Mononuclear cell (primary cell): Measurements from ENCODE around the gene KCNH1. TPM values are rescaled to one million over a fixed set of nuclear protein-coding genes. Genes with fewer than 3 reads are reported as not detected.

Experiments used
- H3K27me3 ChIP-seq: 2 replicates; pipeline ENCODE4 v1.6.0; 2011; ENCODE audit warnings: low read length, control low read depth; ENCODE audit not compliant: insufficient read depth
- H3K4me1 ChIP-seq: 2 replicates; pipeline ENCODE4 v1.5.1; 2011; ENCODE audit warnings: mild to moderate bottlenecking, low read length, control low read depth; ENCODE audit not compliant: insufficient read depth
- H3K4me3 ChIP-seq: 2 replicates; pipeline ENCODE4 v1.5.1; 2011; ENCODE audit warnings: mild to moderate bottlenecking, low read length, moderate library complexity
- H3K9me3 ChIP-seq: 2 replicates; pipeline ENCODE4 v1.5.1; 2011; ENCODE audit warnings: low read depth, mild to moderate bottlenecking, control low read depth, low read length
- total RNA-seq: library from RNA; depleted of rRNA; stranded (reverse); fragments of >200 nt; gene quantifications from one replicate; pipeline ENCODE4 v1.2.3, GENCODE V29; 2012

KCNH1 gene, protein sequence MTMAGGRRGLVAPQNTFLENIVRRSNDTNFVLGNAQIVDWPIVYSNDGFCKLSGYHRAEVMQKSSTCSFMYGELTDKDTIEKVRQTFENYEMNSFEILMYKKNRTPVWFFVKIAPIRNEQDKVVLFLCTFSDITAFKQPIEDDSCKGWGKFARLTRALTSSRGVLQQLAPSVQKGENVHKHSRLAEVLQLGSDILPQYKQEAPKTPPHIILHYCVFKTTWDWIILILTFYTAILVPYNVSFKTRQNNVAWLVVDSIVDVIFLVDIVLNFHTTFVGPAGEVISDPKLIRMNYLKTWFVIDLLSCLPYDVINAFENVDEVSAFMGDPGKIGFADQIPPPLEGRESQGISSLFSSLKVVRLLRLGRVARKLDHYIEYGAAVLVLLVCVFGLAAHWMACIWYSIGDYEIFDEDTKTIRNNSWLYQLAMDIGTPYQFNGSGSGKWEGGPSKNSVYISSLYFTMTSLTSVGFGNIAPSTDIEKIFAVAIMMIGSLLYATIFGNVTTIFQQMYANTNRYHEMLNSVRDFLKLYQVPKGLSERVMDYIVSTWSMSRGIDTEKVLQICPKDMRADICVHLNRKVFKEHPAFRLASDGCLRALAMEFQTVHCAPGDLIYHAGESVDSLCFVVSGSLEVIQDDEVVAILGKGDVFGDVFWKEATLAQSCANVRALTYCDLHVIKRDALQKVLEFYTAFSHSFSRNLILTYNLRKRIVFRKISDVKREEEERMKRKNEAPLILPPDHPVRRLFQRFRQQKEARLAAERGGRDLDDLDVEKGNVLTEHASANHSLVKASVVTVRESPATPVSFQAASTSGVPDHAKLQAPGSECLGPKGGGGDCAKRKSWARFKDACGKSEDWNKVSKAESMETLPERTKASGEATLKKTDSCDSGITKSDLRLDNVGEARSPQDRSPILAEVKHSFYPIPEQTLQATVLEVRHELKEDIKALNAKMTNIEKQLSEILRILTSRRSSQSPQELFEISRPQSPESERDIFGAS
- not detected for total RNA-seq

DNA sequence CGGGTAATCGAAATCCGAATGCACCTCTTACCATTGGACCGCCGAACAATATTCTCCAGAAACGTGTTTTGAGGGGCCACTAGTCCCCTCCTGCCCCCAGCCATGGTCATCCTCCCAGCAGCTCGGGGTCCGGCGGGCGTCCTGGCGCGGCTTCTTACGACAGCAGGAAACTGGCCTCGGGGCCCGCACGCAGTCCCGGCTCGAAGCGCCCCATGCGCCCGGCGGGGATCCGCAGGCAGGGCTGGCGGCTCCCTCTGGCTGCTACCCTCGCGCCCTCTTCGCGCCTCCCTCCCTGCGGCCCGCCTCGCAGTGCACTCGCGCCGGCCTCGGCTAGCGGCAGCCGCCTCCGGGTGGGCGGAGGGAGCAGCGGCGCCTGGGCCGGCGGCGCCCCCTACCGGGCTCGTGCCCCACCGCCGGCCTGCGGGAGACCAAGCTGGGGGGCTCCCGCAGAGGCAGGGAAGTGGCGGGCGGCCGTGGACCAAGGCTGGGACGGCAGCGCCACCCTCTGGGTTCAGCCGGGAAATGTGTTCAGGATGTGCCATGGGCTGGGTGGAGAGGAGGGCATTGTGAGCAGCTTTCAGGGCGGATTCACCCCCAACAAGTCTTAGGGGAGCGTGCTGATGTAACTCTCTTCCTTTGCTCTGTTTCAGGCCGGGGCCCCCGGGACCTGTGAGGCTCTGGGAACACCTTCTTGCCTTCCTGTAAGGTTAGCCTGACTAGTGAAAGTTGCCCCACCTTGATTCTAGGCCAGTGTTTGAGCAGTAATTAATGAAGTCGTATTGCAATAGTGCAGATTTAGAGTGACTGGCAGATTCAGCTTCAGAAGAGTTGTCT, at the start of gene KCNH1:
Gene KCNH1, minus strand, starts transcription at position 313 of the 834 bp plus-strand sequence. Its CDS starts 203 bp downstream, at position 110.
- H3K4me1 ChIP-seq: peaks cover 10% of the 10 kb centered on the region
- no peak within 1 kb of the TSS for H3K4me3 ChIP-seq
- no peaks in the 10 kb centered on the region for H3K9me3 ChIP-seq
- H3K27me3 ChIP-seq: peaks cover 70% of the 10 kb centered on the region

DNA sequence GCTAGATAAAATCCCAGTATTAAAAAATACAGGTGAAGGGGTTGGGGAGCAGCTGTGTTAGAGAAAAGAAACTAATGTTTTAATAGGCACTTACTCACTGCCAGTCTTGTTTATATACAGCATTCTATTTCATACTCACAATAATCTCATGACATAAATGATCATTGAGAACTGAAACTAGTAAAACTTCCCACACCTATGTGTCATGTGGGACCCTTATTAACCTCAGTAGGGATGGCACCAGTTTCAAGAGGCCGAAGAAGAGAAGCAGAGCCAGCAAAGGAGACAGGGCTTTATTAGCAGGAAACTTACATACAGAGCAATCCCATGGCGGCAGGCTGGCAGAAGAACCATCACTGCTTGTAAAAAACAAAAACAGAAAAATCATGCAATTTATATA, 48.8 kb upstream of the KCNH1 start:
- Histone ChIP-seq H3K9me3 (no peaks in the 10 kb centered on the region), H3K27me3 (no peaks in the 10 kb centered on the region), H3K4me3 (no peak overlapping the region), H3K4me1 (no peaks in the 10 kb centered on the region)

DNA sequence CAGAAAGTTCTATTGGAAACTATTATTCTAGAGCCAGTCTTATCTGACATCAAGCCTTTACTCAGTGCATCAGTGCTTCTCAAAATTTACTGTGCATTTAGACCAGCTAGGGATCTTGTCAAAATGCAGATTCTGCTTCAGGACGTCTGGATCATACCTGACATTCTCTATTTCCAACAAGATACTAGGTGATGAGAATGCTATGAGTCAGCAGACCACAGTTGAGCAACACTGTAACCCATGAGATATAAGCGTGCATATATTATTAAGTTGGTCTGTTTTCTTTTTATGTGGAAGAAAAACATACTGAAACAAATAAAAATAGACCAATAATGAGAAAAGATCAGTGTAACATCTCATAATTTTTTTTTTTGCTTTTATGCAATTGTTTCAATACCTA, 40.4 kb upstream of the KCNH1 start:
- Histone ChIP-seq H3K9me3 (peaks cover 6% of the 10 kb centered on the region), H3K27me3 (no peaks in the 10 kb centered on the region), H3K4me1 (no peaks in the 10 kb centered on the region), H3K4me3 (no peak overlapping the region)

DNA sequence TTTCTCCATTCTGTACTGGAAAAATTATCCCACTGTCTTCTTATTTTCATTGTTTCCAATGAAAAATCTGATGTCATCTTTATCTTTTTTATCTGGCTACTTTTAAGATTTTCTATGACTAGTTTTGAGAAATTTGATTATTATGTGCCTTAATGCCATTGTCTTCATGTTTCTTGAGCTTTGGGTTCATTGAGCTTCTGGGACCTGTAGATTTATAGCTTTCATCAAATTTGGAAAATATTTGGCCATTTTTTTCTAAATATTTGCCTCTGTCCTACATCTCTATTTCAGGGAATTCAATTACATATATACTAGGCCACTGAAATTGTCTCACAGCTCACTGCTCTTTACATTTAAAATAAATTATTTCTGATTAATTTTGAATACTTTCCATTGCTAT, 38.7 kb upstream of the KCNH1 start:
- Histone ChIP-seq H3K4me1 (no peaks in the 10 kb centered on the region), H3K27me3 (no peaks in the 10 kb centered on the region), H3K9me3 (peaks cover 6% of the 10 kb centered on the region), H3K4me3 (no peak overlapping the region)

DNA sequence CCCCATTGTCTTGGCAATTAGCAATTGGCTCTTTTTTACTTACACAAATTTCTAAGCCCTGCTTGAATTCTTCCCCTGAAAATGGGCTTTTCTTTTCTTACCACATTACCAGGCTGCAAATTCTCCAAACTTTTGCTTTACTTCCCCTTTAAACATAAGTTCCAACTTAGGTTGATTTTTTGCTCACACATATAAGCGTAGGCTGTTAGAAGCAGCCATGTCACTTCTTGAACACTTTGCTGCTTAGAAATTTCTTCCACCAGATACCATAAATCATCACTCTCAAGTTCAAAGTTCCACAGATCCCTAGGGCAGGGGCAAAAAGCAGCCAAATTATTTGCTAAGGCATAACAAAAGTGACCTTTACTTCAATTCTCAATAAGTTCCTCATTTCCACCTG, 35.4 kb upstream of the KCNH1 start:
- Histone ChIP-seq H3K4me3 (no peak overlapping the region), H3K9me3 (peaks cover 6% of the 10 kb centered on the region), H3K27me3 (peaks cover 4% of the 10 kb centered on the region), H3K4me1 (no peaks in the 10 kb centered on the region)

DNA sequence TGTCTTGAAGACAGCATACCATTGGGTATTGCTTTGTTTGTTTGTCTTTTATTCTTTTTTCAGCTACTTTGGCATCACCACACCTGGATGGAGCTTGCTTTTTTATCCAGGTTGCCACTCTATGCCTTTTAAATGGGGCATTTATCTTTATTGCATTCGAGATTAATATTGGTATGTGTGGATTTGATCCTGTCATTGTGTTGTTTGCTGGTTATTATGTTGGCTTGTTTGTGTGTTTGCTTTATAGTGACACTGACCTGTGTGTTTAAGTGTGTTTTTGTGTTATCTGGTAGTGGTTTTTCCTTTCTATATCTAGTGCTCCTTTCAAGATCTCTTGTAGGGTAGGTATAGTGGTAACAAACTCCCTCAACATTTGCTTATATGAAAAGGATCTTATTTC, 24.9 kb upstream of the KCNH1 start:
- no peak overlapping the region for H3K4me3 ChIP-seq
- H3K27me3 ChIP-seq: no peaks in the 10 kb centered on the region
- no peaks in the 10 kb centered on the region for H3K9me3 ChIP-seq
- no peaks in the 10 kb centered on the region for H3K4me1 ChIP-seq

DNA sequence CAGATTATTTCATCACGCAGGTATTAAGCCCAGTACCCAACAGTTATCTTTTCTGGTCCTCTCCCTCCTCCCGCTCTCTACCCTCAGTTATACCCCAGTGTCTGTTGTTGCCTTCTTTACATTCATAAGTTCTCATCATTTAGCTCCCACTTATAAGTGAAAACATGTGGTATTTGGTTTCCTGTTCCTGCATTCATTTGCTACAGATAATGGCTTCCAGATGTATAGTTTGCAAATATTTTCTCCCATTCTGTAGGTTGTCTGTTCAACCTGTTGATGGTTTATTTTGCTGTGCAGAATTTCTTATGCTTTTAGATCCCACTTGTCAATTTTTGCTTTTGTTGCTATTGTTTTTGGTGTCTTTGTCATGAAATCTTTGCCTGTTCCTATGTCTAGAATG, 21.1 kb upstream of the KCNH1 start:
- Histone ChIP-seq H3K27me3 (no peaks in the 10 kb centered on the region), H3K9me3 (no peaks in the 10 kb centered on the region), H3K4me3 (no peak overlapping the region), H3K4me1 (no peaks in the 10 kb centered on the region)

DNA sequence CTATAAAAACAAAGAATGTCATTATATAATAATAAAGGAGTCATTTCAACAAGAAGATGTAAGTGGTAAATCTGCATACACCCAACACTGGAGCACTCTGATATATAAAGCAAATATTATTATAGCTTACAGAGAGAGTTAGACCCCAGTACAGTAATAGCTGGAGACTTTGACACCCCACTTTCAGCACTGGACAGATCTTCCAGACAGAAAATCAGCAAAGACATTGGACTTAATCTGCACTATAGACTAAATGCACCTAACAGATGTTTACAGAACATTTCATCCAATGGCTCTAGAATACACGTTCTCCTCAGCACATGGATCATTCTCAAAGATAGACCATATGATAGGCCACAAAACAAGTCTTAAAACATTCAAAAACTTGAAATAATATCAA, 20.0 kb upstream of the KCNH1 start:
- no peaks in the 10 kb centered on the region for H3K9me3 ChIP-seq
- no peaks in the 10 kb centered on the region for H3K27me3 ChIP-seq
- H3K4me3 ChIP-seq: no peak overlapping the region
- no peaks in the 10 kb centered on the region for H3K4me1 ChIP-seq

DNA sequence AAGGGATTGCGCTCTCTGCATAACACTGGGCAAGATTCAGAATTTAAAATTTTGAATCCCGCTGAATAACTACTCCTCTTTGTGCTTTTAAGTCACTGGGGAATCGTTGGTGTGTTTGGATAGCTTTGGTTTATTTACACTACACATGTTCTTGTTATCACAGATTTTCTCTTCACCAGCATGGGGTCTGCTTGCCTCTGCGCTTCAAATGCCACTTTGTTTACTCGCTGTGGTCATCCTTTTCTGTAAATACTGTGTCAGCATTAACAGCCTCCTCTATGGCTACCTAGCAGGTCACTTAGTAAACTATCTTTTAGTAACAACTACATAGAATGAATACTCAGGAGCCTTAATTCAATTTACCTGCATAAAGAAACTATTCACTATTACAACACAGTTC, 14.4 kb upstream of the KCNH1 start:
- H3K4me3 ChIP-seq: no peak overlapping the region

DNA sequence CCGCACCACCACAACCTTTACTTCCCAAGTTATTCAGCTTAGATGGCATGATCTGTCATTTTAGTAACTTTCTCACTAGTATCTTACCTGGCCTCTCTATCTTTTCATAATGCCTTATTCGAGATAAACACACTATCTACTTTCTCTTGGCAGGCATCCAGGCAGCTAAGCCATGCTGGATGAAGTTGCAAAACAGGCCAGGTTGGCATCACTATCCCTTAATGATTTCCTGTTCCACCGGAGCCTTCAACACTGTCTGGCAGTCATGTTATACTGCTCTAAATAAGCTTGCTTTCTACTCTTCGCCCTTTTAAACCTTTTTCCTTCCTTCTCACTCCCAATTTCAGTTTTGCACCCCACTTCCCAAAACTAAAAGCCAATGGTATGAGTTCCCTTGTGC, 12.0 kb upstream of the KCNH1 start:
- Histone ChIP-seq H3K4me1 (no peaks in the 10 kb centered on the region), H3K9me3 (no peaks in the 10 kb centered on the region), H3K4me3 (no peak overlapping the region), H3K27me3 (peaks cover 14% of the 10 kb centered on the region)

More for the DNA sequence above, 14.4 kb upstream of the KCNH1 start:
- Histone ChIP-seq H3K9me3 (no peaks in the 10 kb centered on the region), H3K27me3 (peaks cover 4% of the 10 kb centered on the region), H3K4me1 (no peaks in the 10 kb centered on the region)

DNA sequence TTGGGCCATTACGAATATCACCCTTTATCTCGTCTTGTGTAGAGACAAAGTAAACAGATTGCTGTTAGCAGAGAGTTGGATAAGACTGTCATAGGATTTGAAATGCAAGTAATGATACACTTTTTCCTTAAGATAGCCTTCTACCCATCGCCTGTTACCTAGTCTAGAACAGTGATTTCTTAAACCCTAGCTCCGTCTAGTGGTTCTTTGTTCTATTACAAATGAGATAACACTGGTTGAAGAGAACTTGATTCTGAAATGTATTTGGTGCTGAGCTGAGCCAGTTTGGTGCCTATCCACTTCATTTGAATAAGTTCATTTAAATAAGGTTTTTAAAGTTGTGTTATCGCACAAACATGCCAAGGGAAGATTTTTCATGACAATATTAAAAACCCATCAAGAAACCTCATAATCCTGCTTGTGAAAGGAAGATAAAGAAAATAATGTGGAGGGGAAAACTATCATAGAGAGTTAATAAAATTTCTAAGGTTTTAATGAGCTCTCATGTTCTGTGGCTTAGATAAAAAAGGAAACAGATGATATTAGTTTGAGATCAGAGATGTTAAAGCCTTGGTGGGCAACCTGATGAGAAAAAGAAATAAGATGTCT, 1.5 kb upstream of the KCNH1 start:
- Histone ChIP-seq H3K4me1 (peaks cover 10% of the 10 kb centered on the region), H3K9me3 (no peaks in the 10 kb centered on the region), H3K27me3 (peaks cover 64% of the 10 kb centered on the region), H3K4me3 (no peak overlapping the region)

DNA sequence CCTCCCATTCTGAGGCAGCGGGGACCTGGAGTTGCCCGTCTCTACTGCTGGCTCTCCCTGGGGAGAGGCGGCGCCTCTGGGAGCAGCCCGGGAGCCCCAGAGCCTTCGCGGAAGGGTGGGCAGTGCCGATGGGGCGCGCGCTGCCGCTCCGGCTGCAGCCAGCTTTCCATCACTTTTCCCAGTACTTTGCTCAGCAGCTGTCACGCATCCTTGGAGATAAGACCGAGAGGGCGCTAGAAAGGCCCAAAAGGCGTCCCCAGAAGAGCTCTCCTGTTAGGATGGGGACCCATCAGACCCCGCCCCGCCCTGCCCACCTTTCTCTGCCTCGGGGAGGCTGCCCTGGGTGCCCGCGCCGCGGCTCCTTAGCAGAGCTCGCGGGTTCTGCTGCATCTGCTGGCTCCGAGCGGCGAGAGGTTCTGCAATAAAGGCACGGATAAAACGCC, 534 bp downstream of the KCNH1 start:
- no peak overlapping the region for H3K4me3 ChIP-seq
- peaks cover 68% of the 10 kb centered on the region for H3K27me3 ChIP-seq
- H3K4me1 ChIP-seq: peaks cover 10% of the 10 kb centered on the region
- H3K9me3 ChIP-seq: no peaks in the 10 kb centered on the region

DNA sequence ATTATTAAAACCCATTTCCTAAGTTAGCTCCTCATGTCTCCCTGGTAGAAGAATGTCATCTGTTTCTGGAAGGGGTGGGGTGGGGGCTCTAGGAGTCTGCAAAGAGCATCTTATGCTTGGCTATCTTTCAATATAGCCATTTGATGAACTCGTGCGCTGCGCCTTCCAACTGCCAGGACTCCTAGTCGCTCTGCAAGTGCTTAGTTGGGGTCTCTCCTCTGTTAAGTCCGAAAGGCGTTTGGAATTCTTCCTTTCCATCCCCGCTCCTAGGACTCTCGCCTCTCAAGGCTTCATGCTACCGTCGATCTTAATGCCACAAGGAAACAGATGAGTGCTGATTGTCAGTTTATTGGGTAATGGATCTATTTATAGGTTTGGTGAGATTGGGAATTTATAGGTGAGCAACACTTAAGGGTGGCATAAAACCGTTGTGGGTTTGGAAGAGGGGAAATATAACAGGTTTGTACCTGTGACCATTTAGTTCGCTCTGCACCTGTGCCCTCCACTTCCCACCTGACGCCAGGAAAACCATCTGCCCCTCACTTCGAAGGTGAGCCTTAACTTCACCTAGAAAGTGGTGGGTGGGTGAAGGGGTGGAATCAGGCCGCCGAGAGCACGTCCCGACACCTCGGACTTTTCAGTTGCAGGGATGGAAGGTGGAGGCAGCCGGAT, 1.1 kb downstream of the KCNH1 start:
- Histone ChIP-seq H3K9me3 (no peaks in the 10 kb centered on the region), H3K4me1 (peaks cover 10% of the 10 kb centered on the region), H3K27me3 (peaks cover 67% of the 10 kb centered on the region), H3K4me3 (no peak overlapping the region)

DNA sequence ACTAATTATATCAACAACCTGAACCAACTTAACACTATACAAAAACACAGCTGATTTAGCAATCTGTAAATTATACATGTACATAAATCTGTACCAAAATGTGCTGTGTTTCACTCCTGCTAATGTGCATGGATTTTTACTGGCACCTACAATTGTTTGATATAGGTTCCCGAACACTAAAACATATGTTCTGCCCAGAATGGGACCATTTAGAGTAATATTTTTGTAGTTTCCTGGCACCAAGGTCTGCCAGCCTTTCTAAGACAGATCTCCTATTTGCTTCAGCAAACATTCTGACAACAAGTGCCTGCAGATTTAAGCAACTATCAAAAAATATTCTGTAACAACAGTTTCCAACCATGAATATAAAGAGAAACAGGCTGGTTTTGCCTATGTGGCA, 4.2 kb downstream of the KCNH1 start:
- H3K4me1 ChIP-seq: peaks cover 10% of the 10 kb centered on the region
- peaks cover 44% of the 10 kb centered on the region for H3K27me3 ChIP-seq
- no peak overlapping the region for H3K4me3 ChIP-seq
- H3K9me3 ChIP-seq: no peaks in the 10 kb centered on the region
